HCT116 (cell line): ENCODE measurements around the gene CSNK1G1. TPM values are rescaled to one million over a fixed set of nuclear protein-coding genes. Genes with fewer than 3 reads are reported as not detected.

Experiments
- ATAC-seq: fragments of 200-7000 bp; cut with Tn5 transposase; 2 replicates; pipeline ENCODE4 v1.9.1; 2020; ENCODE audit warnings: mild to moderate bottlenecking, moderate library complexity
- BruUV-seq: library from RNA; stranded (reverse); fragments of 400-500 nt; replicated peaks from 2 replicates; lab custom pipeline; 2021; lab: Mats Ljungman, UMichigan
- CTCF ChIA-PET: fragments of 300-600 bp; sonication (Branson Sonifier 250); formaldehyde crosslinking; loops from one replicate; lab custom pipeline; 2021; ENCODE audit warnings: antibody characterized with exemption; lab: Charles Lee
- POLR2A ChIA-PET: fragments of 300-600, 350-600 bp; sonication (Branson Sonifier 250); formaldehyde crosslinking; loops from one replicate; lab custom pipeline; 2021; ENCODE audit warnings: antibody characterized with exemption; lab: Charles Lee
- RAD21 ChIA-PET, 2 experiments: fragments of 300-600 bp; sonication (Branson Sonifier 250); formaldehyde crosslinking; loops; one replicate each; lab custom pipeline; 2023; ENCODE audit warnings: low total read pairs in 2 of 2; ENCODE audit not compliant: uncharacterized antibody in 2 of 2, unreplicated experiment in 2 of 2, low non-redundant PET in 1 of 2; lab: Charles Lee
- DNase-seq: peaks from one replicate; pipeline ENCODE4 v3.0.0-alpha.2; 2010; ENCODE audit warnings: low read depth, low spot score
- H2AFZ ChIP-seq: fragments of 200-600 bp; shearing (Covaris generic), sonication (generic); 2 replicates; pipeline ENCODE4 v1.6.1; 2017; ENCODE audit warnings: low read depth, mixed run types, mixed read lengths, antibody characterized with exemption, low read length; ENCODE audit not compliant: poor library complexity, severe bottlenecking
- H3K27ac ChIP-seq: 2 replicates; pipeline ENCODE4 v1.5.1; 2012; ENCODE audit warnings: low read depth, low read length
- H3K27me3 ChIP-seq: fragments of 200-600 bp; sonication (generic); 2 replicates; pipeline ENCODE4 v1.6.1; 2016; ENCODE audit warnings: mixed run types, low read length, mixed read lengths; ENCODE audit not compliant: insufficient read depth
- H3K36me3 ChIP-seq, 2 experiments: fragments of 200-500 bp in 1 of 2; fragments of 200-600 bp in 1 of 2; sonication (Bioruptor generic) in 1 of 2; sonication (generic) in 1 of 2; 2 replicates each; pipeline versions ENCODE4 v1.5.1 to v1.6.1; 2014 to 2016; ENCODE audit warnings: low read length in 2 of 2, inconsistent platforms in 1 of 2, mixed read lengths in 1 of 2, mixed run types in 1 of 2; ENCODE audit not compliant: insufficient read depth in 2 of 2, control insufficient read depth in 1 of 2
- H3K4me1 ChIP-seq, 2 experiments: fragments of 200-600 bp in 1 of 2; sonication (generic) in 1 of 2; 2 replicates each; pipeline versions ENCODE4 v1.5.1 to v1.6.1; 2012 to 2017; ENCODE audit warnings: low read length in 2 of 2, inconsistent platforms in 1 of 2, mild to moderate bottlenecking in 1 of 2, mixed read lengths in 1 of 2, mixed run types in 1 of 2, moderate library complexity in 1 of 2; ENCODE audit not compliant: insufficient read depth in 2 of 2, control insufficient read depth in 1 of 2
- H3K4me2 ChIP-seq: fragments of 200-600 bp; sonication (generic); 2 replicates; pipeline ENCODE4 v1.6.1; 2017; ENCODE audit warnings: mixed run types, low read length, mixed read lengths
- H3K4me3 ChIP-seq, 2 experiments: fragments of 200-600 bp in 1 of 2; sonication (generic) in 1 of 2; replicated peaks in 1 of 2; 2 replicates each; pipeline ENCODE4 v1.5.1; 2011 to 2016; ENCODE audit warnings: low read length in 2 of 2, control low read depth in 1 of 2, low read depth in 1 of 2, mild to moderate bottlenecking in 1 of 2, mixed read lengths in 1 of 2, mixed run types in 1 of 2
- H3K79me2 ChIP-seq: fragments of 200-600 bp; sonication (generic); 2 replicates; pipeline ENCODE4 v1.6.1; 2017; ENCODE audit warnings: mild to moderate bottlenecking, mixed run types, low read length, moderate library complexity, mixed read lengths; ENCODE audit not compliant: insufficient read depth
- H3K9ac ChIP-seq: fragments of 200-600 bp; sonication (generic); 2 replicates; pipeline ENCODE4 v1.6.1; 2016; ENCODE audit warnings: low read length, mixed read lengths
- H3K9me2 ChIP-seq: fragments of 200-600 bp; sonication (generic), shearing (Covaris generic); 2 replicates; pipeline ENCODE4 v1.6.1; 2017; ENCODE audit warnings: mixed run types, mild to moderate bottlenecking, moderate library complexity; ENCODE audit not compliant: insufficient read depth
- H3K9me3 ChIP-seq, 2 experiments: fragments of 200-500 bp in 1 of 2; fragments of 200-600 bp in 1 of 2; sonication (Bioruptor generic) in 1 of 2; sonication (generic) in 1 of 2; 2 replicates each; pipeline ENCODE4 v1.6.1; 2014 to 2017; ENCODE audit warnings: low read length in 2 of 2, mixed read lengths in 2 of 2, inconsistent platforms in 1 of 2, low read depth in 1 of 2, mild to moderate bottlenecking in 1 of 2, mixed run types in 1 of 2, moderate library complexity in 1 of 2; ENCODE audit not compliant: control insufficient read depth in 1 of 2, insufficient read depth in 1 of 2
- H4K20me1 ChIP-seq: fragments of 200-600 bp; sonication (generic), shearing (Covaris generic); 2 replicates; pipeline ENCODE4 v1.6.1; 2017; ENCODE audit warnings: mixed run types, mild to moderate bottlenecking, moderate library complexity; ENCODE audit not compliant: insufficient read depth
- ATF3 ChIP-seq: IDR thresholded peaks from 2 replicates; pipeline ENCODE4 v1.6.1; 2012
- CBX3 ChIP-seq: IDR thresholded peaks from 2 replicates; pipeline ENCODE4 v1.6.1; 2012; ENCODE audit warnings: low read depth
- CEBPB ChIP-seq: IDR thresholded peaks from 2 replicates; pipeline ENCODE4 v1.6.1; 2012; ENCODE audit warnings: low read depth
- EGR1 ChIP-seq: IDR thresholded peaks from 2 replicates; pipeline ENCODE4 v1.6.1; 2012; ENCODE audit warnings: low read depth
- ELF1 ChIP-seq: IDR thresholded peaks from 2 replicates; pipeline ENCODE4 v1.6.1; 2012; ENCODE audit warnings: low read depth, borderline replicate concordance
- EZH2 ChIP-seq: fragments of 200-600 bp; sonication (generic); IDR thresholded peaks from 2 replicates; pipeline ENCODE4 v1.6.1; 2017; ENCODE audit warnings: antibody characterized with exemption, mixed run types
- EZH2phosphoT487 ChIP-seq: fragments of 200-600 bp; IDR thresholded peaks from 2 replicates; pipeline ENCODE4 v1.6.1; 2018; ENCODE audit warnings: antibody characterized with exemption, borderline replicate concordance
- FOSL1 ChIP-seq: IDR thresholded peaks from 2 replicates; pipeline ENCODE4 v1.6.1; 2012; ENCODE audit warnings: low read depth
- JUND ChIP-seq: IDR thresholded peaks from 2 replicates; pipeline ENCODE4 v1.6.1; 2012
- POLR2A ChIP-seq: IDR thresholded peaks from 2 replicates; pipeline ENCODE4 v1.7.0; 2011; ENCODE audit warnings: borderline replicate concordance; ENCODE audit not compliant: insufficient read depth, insufficient read length; ENCODE audit errors: extremely low read depth
- POLR2AphosphoS5 ChIP-seq: IDR thresholded peaks from 2 replicates; pipeline ENCODE4 v1.6.1; 2011; ENCODE audit warnings: mild to moderate bottlenecking, low read depth, low read length, moderate library complexity
- SIN3A ChIP-seq: IDR thresholded peaks from 2 replicates; pipeline ENCODE4 v1.6.1; 2012; ENCODE audit warnings: low read depth
- SP1 ChIP-seq: IDR thresholded peaks from 2 replicates; pipeline ENCODE4 v1.6.1; 2012; ENCODE audit warnings: low read depth
- SRF ChIP-seq: IDR thresholded peaks from 2 replicates; pipeline ENCODE4 v1.6.1; 2012; ENCODE audit warnings: low read depth
- TCF7L2 ChIP-seq: IDR thresholded peaks from 2 replicates; pipeline ENCODE4 v1.7.0; 2011; ENCODE audit warnings: borderline replicate concordance, inconsistent platforms; ENCODE audit not compliant: insufficient read depth, insufficient read length; ENCODE audit errors: extremely low read depth
- ZNF274 ChIP-seq: fragments of 200-500 bp; sonication (Bioruptor generic); IDR thresholded peaks from 2 replicates; pipeline ENCODE4 v1.6.1; 2014; ENCODE audit warnings: mild to moderate bottlenecking, low read depth, low read length, inconsistent platforms
- intact Hi-C: fragments of 100-400 bp; cut with micrococcal nuclease; formaldehyde crosslinking; loops from 2 replicates; pipeline ENCODE4 v1.10.0; 2022
- total RNA-seq: library from RNA; stranded (reverse); gene quantifications from one replicate; pipeline ENCODE4 v1.2.1, GENCODE V29; 2021; ENCODE audit not compliant: unreplicated experiment

Gene CSNK1G1
- total RNA-seq, 1 experiment from 2014 or later = 21.1 TPM

GRCh38 chr15:64311566-64311965 is 44.4 kb downstream of the CSNK1G1 start:
- POLR2A ChIA-PET = no interaction called here
- Histone ChIP-seq H3K36me3 (no peaks in the 10 kb centered on the region), H3K9me3 (no peaks in the 10 kb centered on the region), H3K27ac (no peak overlapping the region), H3K4me2 (no peak overlapping the region), H2AFZ (no peak overlapping the region), H3K4me3 (no peak overlapping the region), H3K4me1 (no peaks in the 10 kb centered on the region), H4K20me1 (no peaks in the 10 kb centered on the region), H3K9me2 (no peaks in the 10 kb centered on the region), H3K79me2 (peaks cover 29% of the 10 kb centered on the region), H3K9ac (no peak overlapping the region), H3K27me3 (no peaks in the 10 kb centered on the region)
- TF ChIP-seq SP1 = no peak
- TF ChIP-seq FOSL1 = no peak
- TF ChIP-seq SIN3A = no peak
- TF ChIP-seq ZNF274 = no peak
- no peak for TF ChIP-seq EZH2phosphoT487
- TF ChIP-seq EZH2 = no peak
- TF ChIP-seq TCF7L2 = no peak
- no peak for TF ChIP-seq ELF1
- no peak for TF ChIP-seq CEBPB
- no peak for TF ChIP-seq CBX3
- no peak for TF ChIP-seq POLR2A
- TF ChIP-seq JUND = no peak
- TF ChIP-seq ATF3 = no peak
- TF ChIP-seq POLR2AphosphoS5 = no peak
- TF ChIP-seq EGR1 = no peak
- no peak for TF ChIP-seq SRF
- intact Hi-C loops = no loop called here
- no peak for DNase-seq
- no TSS peak for BruUV-seq
- RAD21 ChIA-PET = no interaction called here
- ATAC-seq = no peak
- CTCF ChIA-PET = no interaction called here
